K562 (cell line): ENCODE measurements around the gene ZBTB32. TPM values are rescaled to one million over a fixed set of nuclear protein-coding genes. Genes with fewer than 3 reads are reported as not detected.

Experiments used
- ATAC-seq: fragments of 200-7000 bp; cut with Tn5 transposase; 3 replicates; pipeline ENCODE4 v1.9.1; 2020; ENCODE audit warnings: moderate library complexity
- BruUV-seq: library from RNA; stranded (reverse); fragments of 400-500 nt; replicated peaks from 2 replicates; lab custom pipeline; 2021; lab: Mats Ljungman, UMichigan
- CTCF ChIA-PET: fragments of 300-600 bp; formaldehyde crosslinking; extraction: SDS; loops from one replicate; lab custom pipeline; 2021; ENCODE audit warnings: low intra/inter-chr PET ratio; lab: Yijun Ruan, JAX
- POLR2A ChIA-PET: fragments of 300-600, 350-650 bp; sonication (Branson Sonifier 250); formaldehyde crosslinking; extraction: SDS; loops from one replicate; lab custom pipeline; 2021; ENCODE audit warnings: antibody characterized with exemption, inconsistent platforms; lab: Yijun Ruan, JAX
- DNase-seq, 4 experiments: peaks; one replicate each; pipeline versions ENCODE4 v3.0.0 to v3.0.0-alpha.2; 2011 to 2018; ENCODE audit warnings: low spot score in 3 of 4, mixed read lengths in 3 of 4; ENCODE audit errors: extremely low read depth in 1 of 4
- FAIRE-seq: peaks from 2 replicates; lab custom pipeline; 2011; peaks lifted over from hg19 to GRCh38; lab: Jason Lieb, UNC
- H2AFZ ChIP-seq: 2 replicates; pipeline ENCODE4 v1.6.0; 2011; ENCODE audit warnings: low read depth, low read length, control low read depth, inconsistent platforms
- H3K27ac ChIP-seq: fragments of 200-600 bp; 3 replicates; pipeline ENCODE4 v1.8.0; 2011; ENCODE audit warnings: low read depth, mild to moderate bottlenecking, control low read depth, inconsistent platforms, low read length, moderate library complexity, mixed read lengths; ENCODE audit errors: extremely low read depth
- H3K27me3 ChIP-seq, 2 experiments: fragments of 300-600 bp in 1 of 2; 2 replicates in 1 of 2; 3 replicates in 1 of 2; pipeline versions ENCODE4 v1.6.0 to v1.8.0; 2011; ENCODE audit warnings: inconsistent platforms in 2 of 2, low read length in 2 of 2, mild to moderate bottlenecking in 1 of 2, mixed read lengths in 1 of 2, moderate library complexity in 1 of 2; ENCODE audit not compliant: control insufficient read depth in 2 of 2, insufficient read depth in 2 of 2
- H3K36me3 ChIP-seq: fragments of 300-600 bp; 3 replicates; pipeline ENCODE4 v1.8.0; 2011; ENCODE audit warnings: mild to moderate bottlenecking, low read length, inconsistent platforms; ENCODE audit not compliant: control insufficient read depth, insufficient read depth
- H3K4me1 ChIP-seq, 2 experiments: fragments of 200-600 bp in 1 of 2; replicated peaks in 1 of 2; 2 replicates in 1 of 2; 3 replicates in 1 of 2; pipeline versions ENCODE4 v1.5.1 to v1.8.0; 2011; ENCODE audit warnings: inconsistent platforms in 2 of 2, low read length in 2 of 2, mild to moderate bottlenecking in 1 of 2, mixed read lengths in 1 of 2, moderate library complexity in 1 of 2; ENCODE audit not compliant: control insufficient read depth in 2 of 2, insufficient read depth in 2 of 2
- H3K4me2 ChIP-seq: 2 replicates; pipeline ENCODE4 v1.6.1; 2011; ENCODE audit warnings: low read length, control low read depth, inconsistent platforms, mixed read lengths; ENCODE audit not compliant: insufficient read depth
- H3K4me3 ChIP-seq: fragments of 200-600 bp; sonication (generic), shearing (Covaris generic); 2 replicates; pipeline ENCODE4 v1.5.1; 2016; ENCODE audit warnings: control low read depth, inconsistent platforms
- H3K79me2 ChIP-seq: fragments of 200-600 bp; 3 replicates; pipeline ENCODE4 v1.8.0; 2011; ENCODE audit warnings: low read length, inconsistent platforms; ENCODE audit not compliant: control insufficient read depth, insufficient read depth
- H3K9ac ChIP-seq, 2 experiments: 2 replicates each; pipeline versions ENCODE4 v1.6.0 to v1.6.1; 2011; ENCODE audit warnings: low read depth in 2 of 2, low read length in 2 of 2, control low read depth in 1 of 2, inconsistent platforms in 1 of 2, mild to moderate bottlenecking in 1 of 2, mixed read lengths in 1 of 2; ENCODE audit not compliant: insufficient read depth in 1 of 2
- H3K9me1 ChIP-seq: one replicate; pipeline ENCODE4 v1.6.0; 2011; ENCODE audit warnings: inconsistent platforms, mild to moderate bottlenecking, low read length, moderate library complexity; ENCODE audit not compliant: control insufficient read depth, insufficient read depth
- H3K9me3 ChIP-seq: replicated peaks from 2 replicates; pipeline ENCODE4 v1.5.1; 2011; ENCODE audit warnings: low read depth, low read length, inconsistent platforms; ENCODE audit not compliant: control insufficient read depth, insufficient read depth
- H4K20me1 ChIP-seq: replicated peaks from 2 replicates; pipeline ENCODE4 v1.6.1; 2011; ENCODE audit warnings: low read length, inconsistent platforms, mixed read lengths; ENCODE audit not compliant: control insufficient read depth, insufficient read depth
- ARID1B ChIP-seq: fragments of 450-650 bp; IDR thresholded peaks from 2 replicates; pipeline ENCODE4 v1.6.1; 2016; ENCODE audit warnings: antibody characterized with exemption, mild to moderate bottlenecking, inconsistent platforms
- BRD9 ChIP-seq: fragments of 450-650 bp; IDR thresholded peaks from 2 replicates; pipeline ENCODE4 v1.6.1; 2018; ENCODE audit warnings: low read depth; ENCODE audit not compliant: partially characterized antibody
- CBFA2T3 ChIP-seq: fragments of 450-650 bp; IDR thresholded peaks from 2 replicates; pipeline ENCODE4 v1.6.1; 2017
- CCAR2 ChIP-seq: fragments of 200-400 bp; formaldehyde crosslinking; IDR thresholded peaks from 2 replicates; pipeline ENCODE4 v1.6.1; 2017; ENCODE audit warnings: mild to moderate bottlenecking, low read depth, low read length
- CREM ChIP-seq: IDR thresholded peaks from 2 replicates; pipeline ENCODE4 v1.6.1; 2014; ENCODE audit warnings: antibody characterized with exemption, low read depth
- CTBP1 ChIP-seq: fragments of 450-650 bp; IDR thresholded peaks from 2 replicates; pipeline ENCODE4 v1.6.1; 2016; ENCODE audit warnings: borderline replicate concordance
- DIDO1 ChIP-seq: fragments of 450-650 bp; IDR thresholded peaks from 2 replicates; pipeline ENCODE4 v1.6.1; 2016; ENCODE audit warnings: low read depth, missing biosample characterization, missing genetic modification characterization
- ELF1 ChIP-seq: fragments of 200-800 bp; sonication (Bioruptor generic); IDR thresholded peaks from 2 replicates; pipeline ENCODE4 v1.6.1; 2016; ENCODE audit warnings: missing genetic modification characterization, missing compliant biosample characterization
- HOXB6 ChIP-seq: fragments of 250-450 bp; sonication (Bioruptor Pico); IDR thresholded peaks from 2 replicates; pipeline ENCODE4 v1.5.1; 2022; ENCODE audit warnings: mild to moderate bottlenecking, borderline replicate concordance
- KDM4B ChIP-seq, 2 experiments: fragments of 450-650 bp in 1 of 2; sonication (generic) in 1 of 2; IDR thresholded peaks; 2 replicates each; pipeline ENCODE4 v1.6.1; 2016 to 2017; ENCODE audit warnings: borderline replicate concordance in 2 of 2, antibody characterized with exemption in 1 of 2, low read depth in 1 of 2, mild to moderate bottlenecking in 1 of 2
- NBN ChIP-seq: fragments of 450-650 bp; IDR thresholded peaks from 2 replicates; pipeline ENCODE4 v1.6.1; 2016; ENCODE audit warnings: low read depth, mild to moderate bottlenecking
- SLC30A9 ChIP-seq: fragments of 250-450 bp; sonication (Bioruptor Pico); IDR thresholded peaks from 2 replicates; pipeline ENCODE4 v1.8.0; 2022; ENCODE audit warnings: mild to moderate bottlenecking, moderate library complexity
- TAF1 ChIP-seq: IDR thresholded peaks from 2 replicates; pipeline ENCODE4 v1.6.1; 2011; ENCODE audit warnings: mild to moderate bottlenecking, low read length, moderate library complexity; ENCODE audit not compliant: insufficient read depth, control insufficient read depth, severe bottlenecking; ENCODE audit errors: extremely low read depth
- TAL1 ChIP-seq: fragments of 450-650 bp; IDR thresholded peaks from 2 replicates; pipeline ENCODE4 v1.6.1; 2016; ENCODE audit warnings: mild to moderate bottlenecking
- TCF7L2 ChIP-seq: fragments of 150-350 bp; IDR thresholded peaks from 2 replicates; pipeline ENCODE4 v1.6.1; 2016; ENCODE audit warnings: low read depth, mild to moderate bottlenecking, low read length, moderate library complexity
- TOE1 ChIP-seq, 2 experiments: fragments of 450-650 bp in 1 of 2; sonication (generic) in 1 of 2; formaldehyde crosslinking in 1 of 2; IDR thresholded peaks; 2 replicates each; pipeline versions ENCODE4 v1.7.1 to v1.8.0; 2016 to 2022; ENCODE audit warnings: borderline replicate concordance in 2 of 2, mild to moderate bottlenecking in 2 of 2, antibody characterized with exemption in 1 of 2, inconsistent platforms in 1 of 2, low read depth in 1 of 2, missing genetic modification reagents in 1 of 2, moderate library complexity in 1 of 2
- TRIM28 ChIP-seq: fragments of 450-650 bp; IDR thresholded peaks from 2 replicates; pipeline ENCODE4 v1.6.1; 2017
- ZKSCAN3 ChIP-seq: fragments of 250-450 bp; sonication (Bioruptor Pico); IDR thresholded peaks from 2 replicates; pipeline ENCODE4 v1.4.0; 2020
- ZNF253 ChIP-seq: fragments of 250-450 bp; sonication (Bioruptor Pico); conservative IDR thresholded peaks from 2 replicates; pipeline ENCODE4 v1.6.1; 2021; ENCODE audit warnings: mild to moderate bottlenecking
- ZNF707 ChIP-seq: fragments of 250-450 bp; sonication (Bioruptor Pico); conservative IDR thresholded peaks from 2 replicates; pipeline ENCODE4 v1.8.0; 2022; ENCODE audit warnings: inconsistent platforms, mild to moderate bottlenecking, moderate library complexity
- WGBS: fragments of 100-300 bp; shearing (Covaris generic); methylation state at CpG from one replicate; pipeline ENCODE4 v1.1.6; 2016; ENCODE audit warnings: low coverage, mixed read lengths; ENCODE audit not compliant: insufficient coverage; ENCODE audit errors: missing lambda C conversion rate; 5-methylcytosine and 5-hydroxymethylcytosine counted together
- in situ Hi-C: fragments of 300-500 bp; cut with MboI; formaldehyde crosslinking; loops from 4 replicates; pipeline ENCODE4 v1.15.0; 2018; ENCODE audit warnings: inconsistent platforms, mixed read lengths
- intact Hi-C: fragments of 100-400 bp; cut with micrococcal nuclease; formaldehyde crosslinking; loops from 2 replicates; pipeline ENCODE4 v1.14.2; 2022
- polyA plus RNA-seq, 8 experiments: library from polyadenylated mRNA; depleted of rRNA in 4 of 8; stranded (reverse) in 5 of 8; unstranded in 3 of 8; fragments of >200 nt; fragmentation: Nextera tagmentation in 2 of 8; fragmentation: Illumina TruSeq in 1 of 8; extraction: Ambion mirVana in 2 of 8; extraction: Trizol in 1 of 8; gene quantifications; 2 replicates each; pipeline versions ENCODE4 v1.2.1 to v1.2.3, GENCODE V29; 2011 to 2014; ENCODE audit warnings: inconsistent platforms in 1 of 8, missing spikeins in 1 of 8
- total RNA-seq, 7 experiments: library from RNA; depleted of rRNA in 6 of 7; stranded (reverse); fragments of >200 nt in 6 of 7; fragmentation: Illumina TruSeq in 2 of 7; extraction: Trizol in 2 of 7; gene quantifications; 2 replicates each; pipeline versions ENCODE4 v1.2.1 to v1.2.3, GENCODE V29; 2011 to 2021; ENCODE audit warnings: low replicate concordance in 1 of 7

The ZBTB32 gene
- total and polyA plus RNA-seq, 9 of the 15 experiments (the other 6 are each of a cell fraction or from before 2014, with no cell fraction given): 0.20 TPM; not detected in 8

GRCh38 chr19:35740423-35741202 is 36.3 kb downstream of the ZBTB32 start (continued):
- TF ChIP-seq TAF1 (peak; percentile 37), SLC30A9 (CRISPR knock-in tag) (no peak), ZNF707 (CRISPR knock-in tag) (no peak), ZKSCAN3 (CRISPR knock-in tag) (no peak), DIDO1 (tag) (no peak), CREM (peak; percentile 20; the same call in 1 of the 2 replicates), TRIM28 (no peak), ELF1 (tag) (peak; percentile 39), HOXB6 (CRISPR knock-in tag) (no peak), TCF7L2 (no peak)

GRCh38 chr19:35741203-35741515 is 36.8 kb downstream of the ZBTB32 start:
- H4K20me1 ChIP-seq: no peaks in the 10 kb centered on the region
- POLR2A ChIA-PET: interaction anchor here (0.6 to 2.7 kb wide), 4 partner anchors 13 to 98 kb away, joined by 3 to 19 read pairs (median 11); no protein-coding TSS in a partner anchor
- TF ChIP-seq ZNF253 (CRISPR knock-in tag) (no peak), NBN (no peak), CTBP1 (0 out of 2 replicates have a peak, but pooled peaks have one; percentile 8), BRD9 (peak; percentile 6), ARID1B (peak; percentile 76; the same call in 1 of the 2 replicates), CCAR2 (no peak), TAL1 (peak; percentile 1; the same call in 1 of the 2 replicates), TOE1 (IDR thresholded peaks at IDR 0.05; ENCODE audit: borderline replicate concordance) (0 out of 2 replicates have a peak, but pooled peaks have one; percentile 15), TOE1 (CRISPR knock-in tag; IDR thresholded peaks at IDR 0.05; ENCODE audit: borderline replicate concordance, low read depth) (no peak), CBFA2T3 (peak; percentile 47; the same call in 1 of the 2 replicates), KDM4B (IDR thresholded peaks at IDR 0.05; ENCODE audit: borderline replicate concordance in 2 of 2, low read depth in 1 of 2) (0 out of 4 replicates have a peak, but pooled peaks of 1 of the 2 experiments have one; percentile 52)

More at GRCh38 chr19:35741203-35741515, 36.8 kb downstream of the ZBTB32 start:
- Histone ChIP-seq H3K4me2 (peak overlapping the region; percentile 94), H3K27me3 (no peaks in the 10 kb centered on the region), H3K4me3 (peak overlapping the region; percentile 65), H3K9me3 (no peaks in the 10 kb centered on the region), H3K36me3 (peaks cover 50% of the 10 kb centered on the region; the same call in 2 of the 3 replicates), H2AFZ (peak overlapping the region; percentile 98), H3K79me2 (peaks cover 6% of the 10 kb centered on the region), H3K9ac (peak overlapping the region; percentile 63 to 87), H3K4me1 (peaks cover 24 to 53% of the 10 kb centered on the region in 2 experiments; a peak in 4 of 5 replicates), H3K27ac (peak overlapping the region; percentile 85), H3K9me1 (no peaks in the 10 kb centered on the region)
- FAIRE-seq (no peak), ATAC-seq (peak; percentile 1; the same call in 2 of the 3 replicates), DNase-seq (no peak)
- CTCF ChIA-PET: interaction anchor here (1.2 kb wide), 1 partner anchor 48 kb away, joined by 7 read pairs; no protein-coding TSS in a partner anchor
- intact Hi-C loops (loop anchor here (10.0 kb wide), 1 partner anchor 96 kb away; the partner anchor contains the start of genes COX6B1 and ETV2), in situ Hi-C loops (no loop called here)
- WGBS: 2% methylated on average over 9 of the region's 12 CpGs
- BruUV-seq: no TSS peak
